Activated gamma-delta T cell treated with Interleukin-2 at 50 U/mL for 16 hours (primary cell): ENCODE results near the gene SHISAL1.

Source experiments
- DNase-seq: peaks from one replicate; pipeline ENCODE4 v3.0.0-alpha.2; 2020

SHISAL1 gene

GRCh38 chr22:44298406-44299091, 14.2 kb downstream of the SHISAL1 start:
- DNase-seq = no peak

- no peak for DNase-seq
These were observed 15.2 kb downstream of the SHISAL1 start for GRCh38 chr22:44297470-44298061.

GRCh38 chr22:44295406-44295805, 17.3 kb downstream of the SHISAL1 start:
- DNase-seq = no peak

GRCh38 chr22:44293876-44294275, 18.9 kb downstream of the SHISAL1 start:
- no peak for DNase-seq

- DNase-seq = no peak
These were observed 19.7 kb downstream of the SHISAL1 start for GRCh38 chr22:44293034-44293433.

GRCh38 chr22:44292521-44292920, 20.2 kb downstream of the SHISAL1 start:
- no peak for DNase-seq

- DNase-seq = no peak
These were observed 20.9 kb downstream of the SHISAL1 start for GRCh38 chr22:44291674-44292360.

GRCh38 chr22:44291265-44291664, 21.5 kb downstream of the SHISAL1 start:
- no peak for DNase-seq

GRCh38 chr22:44289414-44290171, 23.2 kb downstream of the SHISAL1 start:
- DNase-seq = no peak

GRCh38 chr22:44288913-44289312, 23.8 kb downstream of the SHISAL1 start:
- no peak for DNase-seq

GRCh38 chr22:44287741-44288140, 25.0 kb downstream of the SHISAL1 start:
- no peak for DNase-seq

- DNase-seq = no peak
These were observed 25.5 kb downstream of the SHISAL1 start for GRCh38 chr22:44287121-44287693.

GRCh38 chr22:44286646-44287045, 26.1 kb downstream of the SHISAL1 start:
- no peak for DNase-seq

GRCh38 chr22:44284711-44285110, 28.0 kb downstream of the SHISAL1 start:
- no peak for DNase-seq

- no peak for DNase-seq
These were observed 30.7 kb downstream of the SHISAL1 start for GRCh38 chr22:44281768-44282637.

GRCh38 chr22:44280665-44281188, 32.0 kb downstream of the SHISAL1 start:
- no peak for DNase-seq

GRCh38 chr22:44279069-44279360, 33.7 kb downstream of the SHISAL1 start:
- DNase-seq = no peak

GRCh38 chr22:44278243-44279068, 34.3 kb downstream of the SHISAL1 start:
- no peak for DNase-seq

- no peak for DNase-seq
These were observed 35.2 kb downstream of the SHISAL1 start for GRCh38 chr22:44277386-44278135.

GRCh38 chr22:44276706-44277356, 35.9 kb downstream of the SHISAL1 start:
- DNase-seq = no peak
